ENCODE measurements around the gene WASF2. TPM values are rescaled to one million over a fixed set of nuclear protein-coding genes. Genes with fewer than 3 reads are reported as not detected.

WASF2 gene
- total and polyA plus RNA-seq, 2 of the 13 experiments (the other 11 are each of a cell fraction or from before 2014, with no cell fraction given): 10.4 to 27.7 TPM

- TF ChIP-seq SNAPC4 (CRISPR knock-in tag; IDR thresholded peaks at IDR 0.05): no peak
- no peak for TF ChIP-seq HNRNPUL1 (IDR thresholded peaks at IDR 0.05; ENCODE audit: low read depth, low read length)
- TF ChIP-seq ZNF713 (CRISPR knock-in tag; IDR thresholded peaks at IDR 0.05): no peak
- no peak for TF ChIP-seq ZBTB8A (CRISPR knock-in tag; IDR thresholded peaks at IDR 0.05; ENCODE audit: borderline replicate concordance, low read depth)
- no peak for TF ChIP-seq ELF1 (CRISPR knock-in tag; IDR thresholded peaks at IDR 0.05)
- no peak for TF ChIP-seq ZNF296 (CRISPR knock-in tag; conservative IDR thresholded peaks at IDR 0.05)
- TF ChIP-seq SOX13 (IDR thresholded peaks at IDR 0.05): no peak
- TF ChIP-seq SOX13 (CRISPR knock-in tag; conservative IDR thresholded peaks at IDR 0.05 in 1 of 2, IDR thresholded peaks at IDR 0.05 in 1 of 2): no peak
- TF ChIP-seq ZNF317 (CRISPR knock-in tag; IDR thresholded peaks at IDR 0.05): no peak
- 0 out of 2 replicates have a peak, but pooled peaks have one; percentile 34 for TF ChIP-seq ZSCAN21 (CRISPR knock-in tag; IDR thresholded peaks at IDR 0.05; ENCODE audit: borderline replicate concordance)
- TF ChIP-seq SNAPC2 (CRISPR knock-in tag; IDR thresholded peaks at IDR 0.05): no peak
- TF ChIP-seq ZNF343 (CRISPR knock-in tag; IDR thresholded peaks at IDR 0.05): no peak
- no peak for TF ChIP-seq ZNF709 (CRISPR knock-in tag; IDR thresholded peaks at IDR 0.05)
- TF ChIP-seq TP53 (CRISPR knock-in tag; conservative IDR thresholded peaks at IDR 0.05): 0 out of 2 replicates have a peak, but pooled peaks have one; percentile 63
- no peak for TF ChIP-seq ZNF260 (CRISPR knock-in tag; IDR thresholded peaks at IDR 0.05; ENCODE audit: borderline replicate concordance, low read depth)
- no peak for TF ChIP-seq NFRKB (IDR thresholded peaks at IDR 0.05)
- 0 out of 2 replicates have a peak, but pooled peaks have one; percentile 29 for TF ChIP-seq ZNF772 (CRISPR knock-in tag; IDR thresholded peaks at IDR 0.05)
- no peak for TF ChIP-seq ZNF441 (CRISPR knock-in tag; IDR thresholded peaks at IDR 0.05; ENCODE audit: borderline replicate concordance)
- TF ChIP-seq ISL2 (CRISPR knock-in tag; IDR thresholded peaks at IDR 0.05): no peak
- TF ChIP-seq FOXK2 (IDR thresholded peaks at IDR 0.05): no peak
- 0 out of 2 replicates have a peak, but pooled peaks have one; percentile 40 for TF ChIP-seq MXD3 (CRISPR knock-in tag; IDR thresholded peaks at IDR 0.05)
- TF ChIP-seq ZNF280B (CRISPR knock-in tag; IDR thresholded peaks at IDR 0.05; ENCODE audit: borderline replicate concordance): no peak
- TF ChIP-seq TFDP2 (CRISPR knock-in tag; IDR thresholded peaks at IDR 0.05): no peak
Observed at GRCh38 chr1:27357281-27358037, 132.5 kb downstream of the WASF2 start (continued).
